K562 (cell line): ENCODE data around the gene SPOCK3. TPM values are rescaled to one million over a fixed set of nuclear protein-coding genes. Genes with fewer than 3 reads are reported as not detected.

Source experiments
- ATAC-seq: fragments of 200-7000 bp; cut with Tn5 transposase; 3 replicates; pipeline ENCODE4 v1.9.1; 2020; ENCODE audit warnings: moderate library complexity
- BruUV-seq: library from RNA; stranded (reverse); fragments of 400-500 nt; replicated peaks from 2 replicates; lab custom pipeline; 2021; lab: Mats Ljungman, UMichigan
- CTCF ChIA-PET: fragments of 300-600 bp; formaldehyde crosslinking; extraction: SDS; loops from one replicate; lab custom pipeline; 2021; ENCODE audit warnings: low intra/inter-chr PET ratio; lab: Yijun Ruan, JAX
- POLR2A ChIA-PET: fragments of 300-600, 350-650 bp; sonication (Branson Sonifier 250); formaldehyde crosslinking; extraction: SDS; loops from one replicate; lab custom pipeline; 2021; ENCODE audit warnings: antibody characterized with exemption, inconsistent platforms; lab: Yijun Ruan, JAX
- DNase-seq, 4 experiments: peaks; one replicate each; pipeline versions ENCODE4 v3.0.0 to v3.0.0-alpha.2; 2011 to 2018; ENCODE audit warnings: low spot score in 3 of 4, mixed read lengths in 3 of 4; ENCODE audit errors: extremely low read depth in 1 of 4
- FAIRE-seq: peaks from 2 replicates; lab custom pipeline; 2011; peaks lifted over from hg19 to GRCh38; lab: Jason Lieb, UNC
- H2AFZ ChIP-seq: 2 replicates; pipeline ENCODE4 v1.6.0; 2011; ENCODE audit warnings: low read depth, low read length, control low read depth, inconsistent platforms
- H3K27ac ChIP-seq: fragments of 200-600 bp; 3 replicates; pipeline ENCODE4 v1.8.0; 2011; ENCODE audit warnings: low read depth, mild to moderate bottlenecking, control low read depth, inconsistent platforms, low read length, moderate library complexity, mixed read lengths; ENCODE audit errors: extremely low read depth
- H3K27me3 ChIP-seq, 2 experiments: fragments of 300-600 bp in 1 of 2; 2 replicates in 1 of 2; 3 replicates in 1 of 2; pipeline versions ENCODE4 v1.6.0 to v1.8.0; 2011; ENCODE audit warnings: inconsistent platforms in 2 of 2, low read length in 2 of 2, mild to moderate bottlenecking in 1 of 2, mixed read lengths in 1 of 2, moderate library complexity in 1 of 2; ENCODE audit not compliant: control insufficient read depth in 2 of 2, insufficient read depth in 2 of 2
- H3K36me3 ChIP-seq: fragments of 300-600 bp; 3 replicates; pipeline ENCODE4 v1.8.0; 2011; ENCODE audit warnings: mild to moderate bottlenecking, low read length, inconsistent platforms; ENCODE audit not compliant: control insufficient read depth, insufficient read depth
- H3K4me1 ChIP-seq, 2 experiments: fragments of 200-600 bp in 1 of 2; replicated peaks in 1 of 2; 2 replicates in 1 of 2; 3 replicates in 1 of 2; pipeline versions ENCODE4 v1.5.1 to v1.8.0; 2011; ENCODE audit warnings: inconsistent platforms in 2 of 2, low read length in 2 of 2, mild to moderate bottlenecking in 1 of 2, mixed read lengths in 1 of 2, moderate library complexity in 1 of 2; ENCODE audit not compliant: control insufficient read depth in 2 of 2, insufficient read depth in 2 of 2
- H3K4me2 ChIP-seq: 2 replicates; pipeline ENCODE4 v1.6.1; 2011; ENCODE audit warnings: low read length, control low read depth, inconsistent platforms, mixed read lengths; ENCODE audit not compliant: insufficient read depth
- H3K4me3 ChIP-seq: fragments of 200-600 bp; sonication (generic), shearing (Covaris generic); 2 replicates; pipeline ENCODE4 v1.5.1; 2016; ENCODE audit warnings: control low read depth, inconsistent platforms
- H3K79me2 ChIP-seq: fragments of 200-600 bp; 3 replicates; pipeline ENCODE4 v1.8.0; 2011; ENCODE audit warnings: low read length, inconsistent platforms; ENCODE audit not compliant: control insufficient read depth, insufficient read depth
- H3K9ac ChIP-seq, 2 experiments: 2 replicates each; pipeline versions ENCODE4 v1.6.0 to v1.6.1; 2011; ENCODE audit warnings: low read depth in 2 of 2, low read length in 2 of 2, control low read depth in 1 of 2, inconsistent platforms in 1 of 2, mild to moderate bottlenecking in 1 of 2, mixed read lengths in 1 of 2; ENCODE audit not compliant: insufficient read depth in 1 of 2
- H3K9me1 ChIP-seq: one replicate; pipeline ENCODE4 v1.6.0; 2011; ENCODE audit warnings: inconsistent platforms, mild to moderate bottlenecking, low read length, moderate library complexity; ENCODE audit not compliant: control insufficient read depth, insufficient read depth
- H3K9me3 ChIP-seq: replicated peaks from 2 replicates; pipeline ENCODE4 v1.5.1; 2011; ENCODE audit warnings: low read depth, low read length, inconsistent platforms; ENCODE audit not compliant: control insufficient read depth, insufficient read depth
- H4K20me1 ChIP-seq: replicated peaks from 2 replicates; pipeline ENCODE4 v1.6.1; 2011; ENCODE audit warnings: low read length, inconsistent platforms, mixed read lengths; ENCODE audit not compliant: control insufficient read depth, insufficient read depth
- ARID1B ChIP-seq: fragments of 450-650 bp; IDR thresholded peaks from 2 replicates; pipeline ENCODE4 v1.6.1; 2016; ENCODE audit warnings: antibody characterized with exemption, mild to moderate bottlenecking, inconsistent platforms
- EHMT2 ChIP-seq: fragments of 450-650 bp; IDR thresholded peaks from 2 replicates; pipeline ENCODE4 v1.6.1; 2018; ENCODE audit warnings: antibody characterized with exemption
- RBM17 ChIP-seq: fragments of 200-400 bp; formaldehyde crosslinking; IDR thresholded peaks from 2 replicates; pipeline ENCODE4 v1.6.1; 2017; ENCODE audit warnings: low read depth, mild to moderate bottlenecking, low read length, borderline replicate concordance
- SMARCA5 ChIP-seq: fragments of 450-650 bp; IDR thresholded peaks from 2 replicates; pipeline ENCODE4 v1.6.1; 2016
- SMARCB1 ChIP-seq: IDR thresholded peaks from 2 replicates; pipeline ENCODE4 v1.6.1; 2011; ENCODE audit warnings: improper control_type of control experiment, low read depth; ENCODE audit not compliant: insufficient read length
- TAF7 ChIP-seq: fragments of 450-650 bp; IDR thresholded peaks from 2 replicates; pipeline ENCODE4 v1.6.1; 2016; ENCODE audit warnings: missing genetic modification characterization, missing compliant biosample characterization
- TOE1 ChIP-seq, 2 experiments: fragments of 450-650 bp in 1 of 2; sonication (generic) in 1 of 2; formaldehyde crosslinking in 1 of 2; IDR thresholded peaks; 2 replicates each; pipeline versions ENCODE4 v1.7.1 to v1.8.0; 2016 to 2022; ENCODE audit warnings: borderline replicate concordance in 2 of 2, mild to moderate bottlenecking in 2 of 2, antibody characterized with exemption in 1 of 2, inconsistent platforms in 1 of 2, low read depth in 1 of 2, missing genetic modification reagents in 1 of 2, moderate library complexity in 1 of 2
- TRIM24 ChIP-seq, 2 experiments: fragments of 450-650 bp; IDR thresholded peaks; 2 replicates each; pipeline ENCODE4 v1.6.1; 2016
- U2AF2 ChIP-seq: fragments of 200-400 bp; formaldehyde crosslinking; optimal IDR thresholded peaks from 2 replicates; pipeline ENCODE3; 2017; ENCODE audit warnings: low read depth, mild to moderate bottlenecking, low read length
- ZNF311 ChIP-seq: fragments of 250-450 bp; sonication (Bioruptor Pico); IDR thresholded peaks from 2 replicates; pipeline ENCODE4 v1.4.0; 2020; ENCODE audit warnings: mild to moderate bottlenecking, moderate library complexity
- ZNF79 ChIP-seq: fragments of 250-450 bp; sonication (Bioruptor Pico); IDR thresholded peaks from 2 replicates; pipeline ENCODE4 v1.4.0; 2020; ENCODE audit warnings: low read depth, mild to moderate bottlenecking, moderate library complexity
- WGBS: fragments of 100-300 bp; shearing (Covaris generic); methylation state at CpG from one replicate; pipeline ENCODE4 v1.1.6; 2016; ENCODE audit warnings: low coverage, mixed read lengths; ENCODE audit not compliant: insufficient coverage; ENCODE audit errors: missing lambda C conversion rate; 5-methylcytosine and 5-hydroxymethylcytosine counted together
- in situ Hi-C: fragments of 300-500 bp; cut with MboI; formaldehyde crosslinking; loops from 4 replicates; pipeline ENCODE4 v1.15.0; 2018; ENCODE audit warnings: inconsistent platforms, mixed read lengths
- intact Hi-C: fragments of 100-400 bp; cut with micrococcal nuclease; formaldehyde crosslinking; loops from 2 replicates; pipeline ENCODE4 v1.14.2; 2022
- polyA plus RNA-seq, 8 experiments: library from polyadenylated mRNA; depleted of rRNA in 4 of 8; stranded (reverse) in 5 of 8; unstranded in 3 of 8; fragments of >200 nt; fragmentation: Nextera tagmentation in 2 of 8; fragmentation: Illumina TruSeq in 1 of 8; extraction: Ambion mirVana in 2 of 8; extraction: Trizol in 1 of 8; gene quantifications; 2 replicates each; pipeline versions ENCODE4 v1.2.1 to v1.2.3, GENCODE V29; 2011 to 2014; ENCODE audit warnings: inconsistent platforms in 1 of 8, missing spikeins in 1 of 8
- total RNA-seq, 7 experiments: library from RNA; depleted of rRNA in 6 of 7; stranded (reverse); fragments of >200 nt in 6 of 7; fragmentation: Illumina TruSeq in 2 of 7; extraction: Trizol in 2 of 7; gene quantifications; 2 replicates each; pipeline versions ENCODE4 v1.2.1 to v1.2.3, GENCODE V29; 2011 to 2021; ENCODE audit warnings: low replicate concordance in 1 of 7
- TF ChIP-seq, protein P1 (sequence below), 2 experiments: fragments of 450-650 bp; IDR thresholded peaks; 2 replicates each; pipeline ENCODE4 v1.6.1; 2018; ENCODE audit warnings: mild to moderate bottlenecking in 2 of 2, low read depth in 1 of 2; ENCODE audit not compliant: partially characterized antibody in 2 of 2
- TF ChIP-seq, protein P2 (sequence below): fragments of 450-650 bp; IDR thresholded peaks from 2 replicates; pipeline ENCODE4 v1.7.0; 2016; ENCODE audit warnings: borderline replicate concordance
- TF ChIP-seq, protein P3 (sequence below): fragments of 250-450 bp; sonication (Bioruptor Pico); IDR thresholded peaks from 2 replicates; pipeline ENCODE4 v1.8.0; 2022; ENCODE audit warnings: moderate library complexity, mild to moderate bottlenecking, inconsistent platforms
- TF ChIP-seq, protein P4 (sequence below): fragments of 450-650 bp; formaldehyde crosslinking; IDR thresholded peaks from 2 replicates; pipeline ENCODE4 v1.4.0; 2020; ENCODE audit warnings: mild to moderate bottlenecking, moderate library complexity

SPOCK3 gene
- total and polyA plus RNA-seq, 9 of the 15 experiments (the other 6 are each of a cell fraction or from before 2014, with no cell fraction given): not detected

DNA sequence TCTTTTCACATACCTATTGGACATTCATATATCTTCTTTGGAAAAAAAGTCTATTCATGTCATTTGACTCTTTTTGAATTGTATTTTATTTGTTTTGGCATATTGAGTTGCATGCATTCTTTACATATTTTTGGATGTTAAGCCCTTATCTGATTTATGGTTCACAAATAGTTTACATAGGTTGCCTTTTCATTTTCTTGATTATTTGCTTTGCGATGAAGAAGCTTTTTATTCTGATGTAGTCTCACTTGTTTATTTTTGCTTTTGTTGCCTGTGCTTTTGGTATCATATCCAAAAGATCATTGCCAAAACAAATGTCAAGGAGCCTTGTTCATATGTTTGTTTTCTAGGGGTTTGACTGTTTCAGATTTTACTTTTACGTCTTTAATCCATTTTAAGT, 43.9 kb downstream of the SPOCK3 start:
- no peaks in the 10 kb centered on the region for H3K79me2 ChIP-seq
- 5% methylated on average over 2 of the region's 2 CpGs for WGBS
- no TSS peak for BruUV-seq
- no peaks in the 10 kb centered on the region for H3K4me1 ChIP-seq
- H3K36me3 ChIP-seq: no peaks in the 10 kb centered on the region
- no peak for ATAC-seq
- no peak for FAIRE-seq
- no peak overlapping the region for H2AFZ ChIP-seq
- H3K9me3 ChIP-seq: no peaks in the 10 kb centered on the region; the same call in 1 of the 2 replicates
- H3K27me3 ChIP-seq: no peaks in the 10 kb centered on the region
- H3K4me2 ChIP-seq: no peak overlapping the region
- no peak for DNase-seq
- no peaks in the 10 kb centered on the region for H4K20me1 ChIP-seq
- H3K27ac ChIP-seq: no peak overlapping the region
- H3K9ac ChIP-seq: no peak overlapping the region
- no peaks in the 10 kb centered on the region for H3K9me1 ChIP-seq
- ChIA-PET POLR2A (no interaction called here), CTCF (no interaction called here)
- in situ Hi-C loops (no loop called here), intact Hi-C loops (no loop called here)
- H3K4me3 ChIP-seq: no peak overlapping the region
- TF ChIP-seq TRIM24 (IDR thresholded peaks at IDR 0.05) (no peak), SMARCA5 (no peak), SMARCB1 (no peak), EHMT2 (no peak), RBM17 (no peak), TOE1 (IDR thresholded peaks at IDR 0.05; ENCODE audit: borderline replicate concordance) (no peak), TOE1 (CRISPR knock-in tag; IDR thresholded peaks at IDR 0.05; ENCODE audit: borderline replicate concordance, low read depth) (no peak), TAF7 (tag) (no peak), ZNF311 (CRISPR knock-in tag) (no peak), ARID1B (no peak), U2AF2 (no peak), ZNF79 (CRISPR knock-in tag) (no peak)
- TF ChIP-seq, protein P1, sequence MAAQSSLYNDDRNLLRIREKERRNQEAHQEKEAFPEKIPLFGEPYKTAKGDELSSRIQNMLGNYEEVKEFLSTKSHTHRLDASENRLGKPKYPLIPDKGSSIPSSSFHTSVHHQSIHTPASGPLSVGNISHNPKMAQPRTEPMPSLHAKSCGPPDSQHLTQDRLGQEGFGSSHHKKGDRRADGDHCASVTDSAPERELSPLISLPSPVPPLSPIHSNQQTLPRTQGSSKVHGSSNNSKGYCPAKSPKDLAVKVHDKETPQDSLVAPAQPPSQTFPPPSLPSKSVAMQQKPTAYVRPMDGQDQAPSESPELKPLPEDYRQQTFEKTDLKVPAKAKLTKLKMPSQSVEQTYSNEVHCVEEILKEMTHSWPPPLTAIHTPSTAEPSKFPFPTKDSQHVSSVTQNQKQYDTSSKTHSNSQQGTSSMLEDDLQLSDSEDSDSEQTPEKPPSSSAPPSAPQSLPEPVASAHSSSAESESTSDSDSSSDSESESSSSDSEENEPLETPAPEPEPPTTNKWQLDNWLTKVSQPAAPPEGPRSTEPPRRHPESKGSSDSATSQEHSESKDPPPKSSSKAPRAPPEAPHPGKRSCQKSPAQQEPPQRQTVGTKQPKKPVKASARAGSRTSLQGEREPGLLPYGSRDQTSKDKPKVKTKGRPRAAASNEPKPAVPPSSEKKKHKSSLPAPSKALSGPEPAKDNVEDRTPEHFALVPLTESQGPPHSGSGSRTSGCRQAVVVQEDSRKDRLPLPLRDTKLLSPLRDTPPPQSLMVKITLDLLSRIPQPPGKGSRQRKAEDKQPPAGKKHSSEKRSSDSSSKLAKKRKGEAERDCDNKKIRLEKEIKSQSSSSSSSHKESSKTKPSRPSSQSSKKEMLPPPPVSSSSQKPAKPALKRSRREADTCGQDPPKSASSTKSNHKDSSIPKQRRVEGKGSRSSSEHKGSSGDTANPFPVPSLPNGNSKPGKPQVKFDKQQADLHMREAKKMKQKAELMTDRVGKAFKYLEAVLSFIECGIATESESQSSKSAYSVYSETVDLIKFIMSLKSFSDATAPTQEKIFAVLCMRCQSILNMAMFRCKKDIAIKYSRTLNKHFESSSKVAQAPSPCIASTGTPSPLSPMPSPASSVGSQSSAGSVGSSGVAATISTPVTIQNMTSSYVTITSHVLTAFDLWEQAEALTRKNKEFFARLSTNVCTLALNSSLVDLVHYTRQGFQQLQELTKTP (IDR thresholded peaks at IDR 0.05; ENCODE audit: low read depth in 1 of 2, partially characterized antibody in 2 of 2): no peak
- TF ChIP-seq, protein P2, sequence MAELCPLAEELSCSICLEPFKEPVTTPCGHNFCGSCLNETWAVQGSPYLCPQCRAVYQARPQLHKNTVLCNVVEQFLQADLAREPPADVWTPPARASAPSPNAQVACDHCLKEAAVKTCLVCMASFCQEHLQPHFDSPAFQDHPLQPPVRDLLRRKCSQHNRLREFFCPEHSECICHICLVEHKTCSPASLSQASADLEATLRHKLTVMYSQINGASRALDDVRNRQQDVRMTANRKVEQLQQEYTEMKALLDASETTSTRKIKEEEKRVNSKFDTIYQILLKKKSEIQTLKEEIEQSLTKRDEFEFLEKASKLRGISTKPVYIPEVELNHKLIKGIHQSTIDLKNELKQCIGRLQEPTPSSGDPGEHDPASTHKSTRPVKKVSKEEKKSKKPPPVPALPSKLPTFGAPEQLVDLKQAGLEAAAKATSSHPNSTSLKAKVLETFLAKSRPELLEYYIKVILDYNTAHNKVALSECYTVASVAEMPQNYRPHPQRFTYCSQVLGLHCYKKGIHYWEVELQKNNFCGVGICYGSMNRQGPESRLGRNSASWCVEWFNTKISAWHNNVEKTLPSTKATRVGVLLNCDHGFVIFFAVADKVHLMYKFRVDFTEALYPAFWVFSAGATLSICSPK: no peak
- TF ChIP-seq, protein P3, sequence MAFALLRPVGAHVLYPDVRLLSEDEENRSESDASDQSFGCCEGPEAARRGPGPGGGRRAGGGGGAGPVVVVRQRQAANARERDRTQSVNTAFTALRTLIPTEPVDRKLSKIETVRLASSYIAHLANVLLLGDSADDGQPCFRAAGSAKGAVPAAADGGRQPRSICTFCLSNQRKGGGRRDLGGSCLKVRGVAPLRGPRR (CRISPR knock-in tag): no peak
- TF ChIP-seq, protein P4, sequence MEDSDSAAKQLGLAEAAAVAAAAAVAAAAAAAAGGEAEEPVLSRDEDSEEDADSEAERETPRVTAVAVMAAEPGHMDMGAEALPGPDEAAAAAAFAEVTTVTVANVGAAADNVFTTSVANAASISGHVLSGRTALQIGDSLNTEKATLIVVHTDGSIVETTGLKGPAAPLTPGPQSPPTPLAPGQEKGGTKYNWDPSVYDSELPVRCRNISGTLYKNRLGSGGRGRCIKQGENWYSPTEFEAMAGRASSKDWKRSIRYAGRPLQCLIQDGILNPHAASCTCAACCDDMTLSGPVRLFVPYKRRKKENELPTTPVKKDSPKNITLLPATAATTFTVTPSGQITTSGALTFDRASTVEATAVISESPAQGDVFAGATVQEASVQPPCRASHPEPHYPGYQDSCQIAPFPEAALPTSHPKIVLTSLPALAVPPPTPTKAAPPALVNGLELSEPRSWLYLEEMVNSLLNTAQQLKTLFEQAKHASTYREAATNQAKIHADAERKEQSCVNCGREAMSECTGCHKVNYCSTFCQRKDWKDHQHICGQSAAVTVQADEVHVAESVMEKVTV (CRISPR knock-in tag): no peak
